ENCODE results near the gene PTGDR2.
A peak's percentile ranks its signal among the peaks of the same experiment; 100 is the strongest.

PTGDR2 gene

DNA sequence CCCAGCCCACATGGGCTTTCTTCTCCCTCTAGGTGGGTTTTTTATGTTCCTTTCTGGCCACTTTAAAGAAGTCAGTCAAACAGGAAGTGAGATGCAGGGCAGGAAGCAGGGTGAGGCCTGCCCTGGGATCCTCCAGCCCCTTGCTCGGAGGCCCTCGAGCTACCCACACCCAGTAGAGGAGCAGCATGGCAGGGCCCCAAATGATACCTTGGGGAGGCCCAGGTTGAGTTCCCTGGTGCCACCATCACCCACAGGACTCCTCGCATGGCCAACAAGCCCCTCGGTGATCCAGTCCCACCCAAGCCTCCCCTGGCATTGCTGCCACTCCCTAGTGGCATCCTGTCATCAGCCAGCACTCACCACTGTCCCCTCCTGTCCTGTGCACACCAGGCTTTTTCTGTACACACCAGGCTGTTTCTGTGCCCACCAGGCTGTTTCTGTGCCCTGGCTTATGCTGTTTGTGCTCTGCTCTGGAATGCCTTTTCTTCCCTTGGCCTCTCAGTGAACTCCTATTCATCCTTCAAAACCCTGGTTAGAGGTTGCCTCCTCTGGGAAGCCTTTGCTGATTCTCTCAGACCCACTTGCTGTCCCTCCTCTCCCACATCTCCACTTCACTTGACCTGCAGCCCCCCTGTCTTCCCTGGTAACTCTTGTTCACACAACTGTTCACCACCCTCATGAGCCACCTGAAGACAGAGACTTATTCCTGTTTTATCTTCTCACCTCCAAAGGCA, 3.1 kb upstream of the PTGDR2 start:
- no peak for DNase-seq

DNA sequence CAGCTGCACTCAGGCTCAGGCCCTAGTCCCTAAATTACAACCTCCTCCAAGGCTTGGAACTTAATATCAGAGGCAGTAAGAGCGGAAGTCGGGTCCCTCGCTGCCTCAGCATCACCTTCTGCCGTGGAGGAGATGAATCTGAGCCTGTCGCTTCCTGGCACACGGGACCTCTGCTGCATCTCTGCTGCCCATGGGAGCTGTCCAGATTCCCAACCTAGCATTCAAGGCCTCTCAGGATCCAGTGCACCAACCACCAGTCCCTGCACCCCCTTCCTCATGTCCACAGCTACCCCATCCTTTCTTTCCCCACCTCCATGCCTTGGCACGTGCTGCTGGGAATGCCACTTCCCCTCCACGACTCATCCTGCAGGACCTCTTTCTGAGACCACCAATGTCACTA, 2.5 kb upstream of the PTGDR2 start:
- no peak for DNase-seq

DNA sequence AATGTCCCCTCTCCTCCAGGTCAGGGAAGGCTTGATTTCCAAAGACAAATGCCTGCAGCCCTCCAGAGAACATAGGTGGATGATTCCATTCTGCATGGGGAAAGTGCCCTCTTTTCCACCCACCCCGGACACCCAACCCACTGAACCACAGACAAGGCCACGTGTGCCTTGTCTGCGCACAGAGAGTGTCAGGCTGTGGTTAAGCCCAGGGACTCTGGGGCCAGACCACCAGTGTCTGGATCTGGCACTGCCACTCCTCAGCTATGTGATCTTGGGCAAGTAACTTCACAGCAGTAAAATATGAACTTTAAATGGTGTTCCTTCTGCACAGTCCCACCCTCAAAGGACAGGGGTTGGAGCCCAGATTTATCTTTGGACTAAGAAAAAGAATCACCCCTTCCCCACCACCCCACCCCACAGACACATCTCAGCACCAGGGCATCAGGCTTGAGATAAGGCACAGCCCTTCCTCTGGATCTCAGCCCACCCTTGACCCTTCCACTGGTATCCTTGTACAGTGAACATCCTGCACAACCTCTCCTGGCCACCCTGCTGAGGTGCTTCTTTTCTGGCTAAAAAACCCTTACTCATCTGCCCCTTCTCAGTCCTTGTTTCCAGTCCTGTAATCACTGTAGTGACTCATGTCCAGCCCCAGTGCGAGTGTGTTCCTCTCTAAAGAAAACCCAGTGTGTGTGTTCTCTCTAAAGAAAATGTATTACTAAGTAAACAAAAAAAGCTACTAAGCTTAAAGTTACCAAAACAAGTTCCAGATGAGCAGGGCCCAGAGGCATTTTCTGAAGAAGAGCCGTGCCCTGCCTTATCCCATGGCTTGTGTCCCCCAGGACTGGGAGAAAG, 1.9 kb upstream of the PTGDR2 start:
- no peak for DNase-seq

DNA sequence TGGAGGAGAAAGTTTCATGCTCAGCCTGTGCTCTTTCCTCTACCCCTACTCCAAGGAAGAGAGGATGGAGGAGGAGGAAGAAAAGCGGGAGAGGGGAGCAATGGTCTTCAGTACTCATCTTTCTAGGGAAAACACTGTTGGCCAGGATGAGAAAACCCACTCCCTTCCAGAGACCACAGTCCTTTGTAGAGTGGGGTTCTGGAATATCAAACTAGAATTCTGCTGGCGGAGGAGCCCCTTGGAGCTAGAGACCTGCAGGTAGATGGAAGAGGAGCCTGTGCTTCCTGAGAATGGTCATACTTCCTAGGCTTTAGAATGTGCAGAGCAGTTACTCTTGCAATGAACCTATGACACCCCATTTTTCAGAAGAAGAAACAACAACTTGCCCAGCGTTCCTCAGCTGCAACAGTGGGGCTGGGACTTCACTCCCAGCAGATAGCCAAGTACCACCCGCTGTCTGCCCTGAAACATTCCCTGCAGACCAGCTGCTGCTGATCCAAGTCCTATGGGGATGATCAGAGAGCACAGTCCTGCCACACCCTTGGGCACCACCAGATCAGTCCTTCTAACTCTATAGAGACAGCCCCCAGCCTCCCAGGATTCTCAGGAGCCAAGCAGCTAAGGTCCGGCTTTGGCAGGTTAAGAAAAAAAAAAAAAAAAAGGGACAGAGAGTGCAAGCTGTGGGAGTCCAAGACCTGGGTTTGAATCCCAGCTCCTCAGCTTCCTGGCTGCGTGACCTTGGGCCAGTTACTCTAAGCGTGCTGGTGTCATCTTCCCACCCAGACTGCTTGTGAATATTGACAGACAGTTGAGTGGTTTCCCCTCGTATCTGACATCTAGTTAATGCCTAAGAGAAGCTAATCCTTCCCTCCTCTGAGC, 664 bp downstream of the PTGDR2 start:
- DNase-seq = peak; percentile 46

DNA sequence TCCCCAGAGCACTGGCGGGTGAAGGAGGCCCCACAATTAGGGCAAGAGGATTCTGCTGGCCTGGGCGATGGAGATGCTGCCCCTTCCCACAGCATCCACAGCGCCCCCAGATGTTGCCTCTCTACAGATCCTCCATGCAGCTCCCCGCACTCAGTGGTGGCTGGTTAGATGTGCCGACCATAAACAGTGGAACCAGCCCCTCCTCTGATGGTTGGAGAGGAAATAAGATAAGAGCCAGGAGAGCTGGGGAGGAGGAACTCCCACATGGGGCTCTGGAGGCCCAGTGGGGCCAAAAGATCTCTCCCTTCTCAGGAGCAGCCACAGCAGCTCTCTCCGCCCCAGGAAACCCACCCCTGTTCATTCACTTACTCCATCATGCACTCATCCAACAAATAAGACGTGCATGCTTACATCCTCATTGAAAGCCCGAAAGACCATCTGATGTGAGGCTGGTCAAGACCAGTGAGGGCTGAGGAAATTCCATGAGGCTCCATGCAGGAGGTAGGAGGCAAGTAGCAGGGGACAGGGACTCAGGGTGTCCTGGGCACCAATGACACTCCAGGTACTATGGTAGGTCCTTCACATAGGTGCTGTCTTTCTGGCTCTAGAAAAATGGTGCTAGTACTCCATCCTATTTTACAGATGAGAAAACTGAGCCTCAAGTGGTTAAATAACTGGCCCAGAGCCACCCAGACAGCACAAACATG, 1.5 kb downstream of the PTGDR2 start:
- no peak for DNase-seq

DNA sequence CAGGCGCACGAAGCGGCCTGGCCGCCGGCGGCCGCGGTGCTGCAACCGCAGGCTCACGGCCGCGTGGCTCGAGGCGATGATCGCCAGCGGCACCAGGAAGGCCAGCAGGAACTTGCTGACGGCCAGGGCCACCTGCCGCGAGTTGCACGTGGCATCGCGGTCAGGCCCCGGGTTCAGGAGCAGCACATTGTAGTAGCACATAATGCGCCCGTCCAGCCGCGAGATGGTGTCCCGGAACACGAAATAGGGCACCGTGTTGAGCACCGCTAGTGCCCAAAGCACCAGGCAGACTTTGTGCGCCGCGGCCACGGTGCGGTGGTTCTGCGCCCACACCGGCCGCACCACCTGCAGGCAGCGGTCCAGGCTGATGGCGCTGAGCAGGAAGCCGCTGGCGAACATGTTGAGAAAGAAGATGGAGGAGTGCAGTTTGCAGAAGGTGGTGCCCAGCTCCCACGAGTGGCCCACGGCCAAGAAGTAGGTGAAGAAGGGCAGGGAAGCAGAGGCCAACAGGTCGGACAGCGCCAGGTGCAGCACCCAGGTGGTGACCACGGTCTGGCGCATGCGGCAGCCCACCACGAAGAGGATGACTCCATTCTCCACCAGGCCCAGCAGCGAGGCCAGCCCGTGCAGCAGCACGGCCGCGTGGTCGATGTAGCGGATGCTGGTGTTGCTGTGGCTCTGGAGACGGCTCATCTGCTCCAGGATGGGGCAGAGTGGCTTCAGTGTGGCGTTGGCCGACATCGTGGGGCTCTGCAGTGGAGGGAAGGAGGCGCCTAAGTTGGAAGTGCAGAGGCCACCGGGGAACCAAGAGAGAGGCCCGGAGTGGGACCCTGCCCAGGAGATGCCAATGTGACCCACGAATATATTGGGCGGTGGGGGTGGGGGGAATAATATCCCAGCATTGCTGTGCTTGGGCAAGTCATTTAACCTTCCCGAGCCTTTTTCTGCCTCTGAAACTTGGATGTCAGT, 2.5 kb downstream of the PTGDR2 start:
- DNase-seq = no peak

DNA sequence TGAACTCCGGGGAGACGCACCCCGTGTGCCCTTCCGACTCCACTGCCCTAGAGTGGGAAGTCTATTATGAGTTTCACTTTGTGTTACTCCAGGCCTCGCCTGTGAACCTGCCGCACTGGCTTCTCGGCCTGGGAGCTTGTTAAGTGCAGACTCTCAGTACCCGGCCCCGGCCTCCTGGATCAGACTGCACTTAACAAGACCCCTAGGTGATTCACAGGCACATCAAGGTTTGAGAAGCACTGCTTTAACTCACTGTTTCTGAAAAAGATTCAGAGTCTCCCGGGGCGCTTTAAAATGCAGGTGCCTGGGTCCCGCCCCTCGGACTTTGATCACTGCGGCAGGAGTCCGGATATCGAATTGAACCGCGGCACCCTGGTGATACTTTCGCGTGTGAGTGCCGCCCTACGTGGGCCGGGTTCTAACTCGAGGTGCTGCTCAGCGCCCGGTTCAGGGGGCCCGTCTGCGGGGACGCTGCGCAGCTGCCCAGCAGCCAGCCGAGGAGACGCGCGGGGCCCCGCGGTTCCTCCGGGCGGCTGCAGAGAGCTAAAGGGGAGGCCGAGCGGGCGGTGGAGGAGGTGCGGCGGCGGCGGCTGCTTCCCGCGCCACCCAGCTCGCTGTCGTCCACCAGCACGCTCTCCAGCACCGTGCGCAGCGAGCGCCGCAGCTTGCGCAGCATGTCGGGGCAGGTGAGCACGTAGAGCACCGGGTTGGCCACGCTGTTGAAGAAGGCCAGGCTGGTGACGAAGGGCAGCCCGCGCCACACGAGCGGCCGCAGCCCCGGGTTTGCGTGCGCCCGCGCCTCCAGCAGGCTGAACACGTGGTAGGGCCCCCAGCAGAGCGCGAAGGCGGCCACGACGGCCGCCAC, 3.4 kb downstream of the PTGDR2 start:
- DNase-seq = no peak

DNA sequence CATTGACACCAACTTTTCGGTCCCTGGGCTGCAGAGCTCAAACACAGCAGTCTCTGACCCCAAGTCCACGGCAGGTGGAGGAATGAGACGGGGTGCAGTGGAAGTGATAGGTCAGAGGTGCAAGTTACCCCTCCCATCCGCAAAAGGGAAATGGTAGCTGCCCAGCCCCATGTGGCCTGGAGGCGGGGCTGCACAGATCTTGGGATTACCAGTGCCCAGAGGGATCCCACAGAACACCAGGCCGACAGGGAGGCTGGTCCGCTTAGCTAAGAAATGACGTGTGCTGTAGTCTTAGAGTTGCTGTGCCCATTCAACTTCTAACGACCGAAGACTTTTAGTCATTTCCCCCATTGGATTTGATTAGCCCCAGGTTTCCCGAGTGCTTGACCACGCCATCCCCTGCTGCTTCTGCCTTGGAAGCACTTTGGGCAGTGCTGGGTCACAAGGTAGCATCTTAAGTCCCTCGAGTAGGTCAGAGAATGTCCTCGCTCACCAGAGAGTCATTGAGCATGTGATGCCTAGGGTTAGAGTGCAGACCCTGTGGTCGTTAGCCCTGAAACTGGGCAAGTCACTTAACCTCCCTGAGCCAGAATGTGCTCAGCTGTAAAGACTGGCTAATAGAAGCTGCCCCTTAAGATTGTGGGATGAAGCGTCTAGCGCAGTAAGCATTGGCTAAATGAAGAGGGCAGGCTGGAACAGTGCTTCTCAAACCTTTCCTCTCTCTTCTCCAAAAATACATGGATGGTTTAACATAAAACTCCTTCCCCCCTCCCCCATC, 4.2 kb downstream of the PTGDR2 start:
- no peak for DNase-seq

DNA sequence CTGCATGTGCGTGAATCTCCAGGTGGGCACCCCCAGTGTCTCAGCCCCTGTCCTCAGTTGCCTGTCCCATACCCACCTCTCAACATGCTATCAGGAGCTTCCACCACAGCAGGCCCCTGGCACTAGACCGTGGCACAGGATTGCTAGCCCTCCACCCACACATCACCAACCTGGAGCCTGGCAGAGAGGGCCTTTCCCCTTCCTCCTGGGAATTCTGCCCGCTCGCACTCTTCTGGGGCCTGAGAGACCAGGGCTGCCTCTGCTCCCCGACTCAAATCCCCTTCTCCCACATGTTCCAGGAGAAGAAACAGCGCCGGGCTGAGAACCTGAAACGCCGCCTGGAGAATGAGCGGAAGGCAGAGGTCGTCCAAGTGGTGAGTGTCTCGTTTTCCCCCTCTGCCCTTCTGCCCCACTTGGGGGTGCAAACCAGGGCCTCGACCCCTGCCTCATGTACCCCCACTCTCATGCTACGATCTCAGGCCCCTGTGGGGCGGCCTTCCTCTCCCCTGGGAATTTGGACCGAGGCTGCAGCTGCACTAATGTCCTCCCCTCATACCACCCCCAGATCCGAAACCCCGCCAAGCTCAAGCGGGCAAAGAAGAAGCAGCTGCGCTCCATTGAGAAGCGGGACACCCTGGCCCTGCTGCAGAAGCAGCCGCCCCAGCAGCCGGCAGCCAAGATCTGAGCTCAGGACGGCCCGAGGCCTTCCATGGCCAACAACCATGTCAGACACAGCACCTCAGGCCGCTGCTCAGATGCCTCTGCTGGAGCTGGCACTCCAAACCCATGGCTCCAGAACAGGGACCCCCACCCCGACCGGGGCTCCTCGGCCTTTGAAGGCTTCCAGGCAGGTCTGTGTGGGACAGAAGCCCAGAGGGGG, 5.9 kb downstream of the PTGDR2 start:
- no peak for DNase-seq

DNA sequence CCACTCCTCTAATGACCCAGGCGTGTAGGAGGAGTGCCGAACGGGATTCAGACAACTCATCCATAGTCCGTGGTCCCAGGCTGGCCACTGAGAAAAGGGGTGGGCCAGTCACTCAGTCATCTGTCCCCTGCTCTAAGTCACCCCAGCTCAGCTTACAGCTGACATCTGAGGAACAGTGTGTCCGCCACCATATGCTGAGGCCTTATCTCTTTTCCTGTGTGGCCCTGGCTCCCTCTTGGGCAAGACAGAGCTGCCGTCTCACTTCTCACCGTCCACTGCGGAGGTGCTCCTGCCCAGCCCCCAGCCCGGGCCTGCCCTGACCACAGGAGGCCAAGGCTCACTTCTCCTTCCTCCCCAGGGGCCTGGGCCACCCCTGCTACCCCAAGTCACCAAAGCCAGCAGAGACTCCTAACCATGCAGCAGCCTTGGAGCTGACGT, 7.0 kb downstream of the PTGDR2 start:
- no peak for DNase-seq

DNA sequence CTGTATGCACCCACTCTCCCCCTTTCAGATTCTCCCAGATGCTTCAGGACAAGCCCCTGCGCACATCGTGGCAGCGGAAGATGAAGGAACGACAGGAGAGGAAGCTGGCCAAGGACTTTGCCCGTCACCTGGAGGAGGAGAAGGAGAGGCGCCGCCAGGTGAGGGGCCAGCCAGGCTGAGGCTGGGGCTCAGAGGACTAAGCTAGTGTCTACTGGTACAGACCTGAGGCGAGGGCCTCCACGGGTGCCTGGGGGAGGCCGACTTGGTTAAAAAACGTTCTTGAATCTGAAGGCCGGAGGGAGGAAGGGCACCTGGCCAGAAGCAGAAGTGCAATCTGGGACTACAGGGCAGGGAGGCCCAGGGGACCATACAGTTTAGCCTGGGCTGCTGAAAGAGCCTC, 7.9 kb downstream of the PTGDR2 start:
- no peak for DNase-seq

DNA sequence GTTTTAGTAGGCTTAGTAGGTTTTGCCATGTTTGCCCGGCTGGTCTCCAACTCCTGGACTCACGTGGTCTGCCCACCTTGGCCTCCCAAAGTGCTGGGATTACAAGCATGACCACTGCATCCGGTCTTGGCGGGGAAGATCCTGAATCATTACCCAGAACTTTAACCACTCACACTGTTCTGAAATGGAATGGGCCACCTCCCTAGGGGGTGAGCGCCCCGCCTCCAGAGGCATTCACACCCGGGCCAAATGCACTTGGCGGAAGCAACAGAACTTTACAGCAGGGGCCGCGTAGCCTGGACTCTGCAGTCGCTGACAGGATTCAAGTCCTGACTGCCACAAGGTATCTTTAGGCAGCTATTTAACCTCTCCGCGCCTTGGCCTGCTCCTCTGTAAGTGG, 8.5 kb downstream of the PTGDR2 start:
- DNase-seq = no peak

DNA sequence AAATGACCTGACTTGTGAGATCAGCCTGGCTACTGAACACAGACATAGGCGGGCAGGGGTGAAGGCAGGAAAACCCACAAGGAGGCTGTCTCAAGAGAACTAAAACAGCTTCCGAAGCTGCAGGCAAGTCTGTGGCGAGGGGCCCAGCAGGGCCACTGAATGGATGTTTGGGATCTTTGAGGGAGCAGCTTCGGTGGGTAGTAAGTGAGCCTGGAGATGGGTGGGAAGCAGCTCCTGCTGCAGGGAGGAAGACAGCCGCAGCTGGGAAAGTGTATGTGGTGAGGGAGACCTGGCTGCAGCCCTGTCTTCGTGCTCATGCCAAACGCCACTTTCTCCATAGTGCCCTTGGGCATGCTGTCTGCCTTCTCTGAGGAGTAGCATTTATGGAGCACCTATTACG, 10.4 kb downstream of the PTGDR2 start:
- no peak for DNase-seq

DNA sequence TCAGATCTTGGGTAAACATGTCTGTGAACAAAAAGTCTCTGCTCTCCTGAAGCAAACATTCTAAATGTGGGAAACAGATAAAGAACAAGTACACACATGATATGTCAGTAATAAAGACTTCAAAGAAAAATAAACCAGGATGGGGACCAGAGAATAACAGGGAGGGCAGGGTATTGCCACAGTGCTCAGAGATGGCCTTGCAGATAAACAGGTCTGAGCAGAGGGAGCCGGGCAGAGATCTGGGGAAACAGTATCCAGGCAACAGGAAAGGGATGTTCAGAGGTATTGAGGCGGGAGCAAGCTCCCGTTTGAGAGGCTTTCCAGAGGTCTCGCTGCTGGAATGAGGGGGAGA, 10.9 kb downstream of the PTGDR2 start:
- no peak for DNase-seq

DNA sequence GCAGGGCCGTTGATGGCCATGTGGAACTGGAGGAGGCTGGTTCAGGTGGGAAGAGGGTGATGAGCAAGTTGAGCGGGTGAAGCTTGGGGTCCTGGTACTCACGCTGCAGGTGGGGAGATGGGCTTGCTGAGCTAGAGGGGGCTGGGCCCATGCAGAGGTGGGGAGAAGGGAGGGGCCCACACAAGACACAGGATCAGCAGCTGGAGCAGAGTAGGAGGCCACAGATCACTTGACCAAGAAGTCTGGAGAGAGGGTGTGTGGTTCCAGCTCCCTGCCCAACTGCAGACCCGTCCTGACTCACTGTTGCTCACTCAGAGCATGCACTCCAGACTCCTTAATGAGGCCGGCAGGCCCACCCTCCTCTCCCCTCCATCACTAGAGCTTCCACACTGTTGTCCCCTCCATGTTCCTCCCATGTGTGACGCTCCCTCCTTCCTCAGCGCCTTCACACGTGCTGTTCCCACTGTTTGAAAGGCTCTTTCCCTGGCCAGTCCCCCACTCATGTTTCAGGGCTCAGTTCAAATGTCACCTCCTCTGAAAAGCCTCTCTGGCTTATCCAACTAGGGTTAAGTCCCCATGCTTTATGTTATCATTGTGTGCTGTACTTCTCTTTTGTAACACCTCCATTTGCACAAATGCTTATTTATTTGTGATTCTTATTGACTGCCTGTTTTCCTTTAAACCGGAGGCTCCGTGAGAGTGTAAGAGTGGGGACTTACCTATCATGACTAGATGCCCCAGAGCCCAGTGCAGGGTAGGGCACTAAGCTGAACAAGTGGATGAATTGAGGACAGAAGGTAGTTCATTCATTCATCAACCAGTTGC, 11.5 kb downstream of the PTGDR2 start:
- no peak for DNase-seq

DNA sequence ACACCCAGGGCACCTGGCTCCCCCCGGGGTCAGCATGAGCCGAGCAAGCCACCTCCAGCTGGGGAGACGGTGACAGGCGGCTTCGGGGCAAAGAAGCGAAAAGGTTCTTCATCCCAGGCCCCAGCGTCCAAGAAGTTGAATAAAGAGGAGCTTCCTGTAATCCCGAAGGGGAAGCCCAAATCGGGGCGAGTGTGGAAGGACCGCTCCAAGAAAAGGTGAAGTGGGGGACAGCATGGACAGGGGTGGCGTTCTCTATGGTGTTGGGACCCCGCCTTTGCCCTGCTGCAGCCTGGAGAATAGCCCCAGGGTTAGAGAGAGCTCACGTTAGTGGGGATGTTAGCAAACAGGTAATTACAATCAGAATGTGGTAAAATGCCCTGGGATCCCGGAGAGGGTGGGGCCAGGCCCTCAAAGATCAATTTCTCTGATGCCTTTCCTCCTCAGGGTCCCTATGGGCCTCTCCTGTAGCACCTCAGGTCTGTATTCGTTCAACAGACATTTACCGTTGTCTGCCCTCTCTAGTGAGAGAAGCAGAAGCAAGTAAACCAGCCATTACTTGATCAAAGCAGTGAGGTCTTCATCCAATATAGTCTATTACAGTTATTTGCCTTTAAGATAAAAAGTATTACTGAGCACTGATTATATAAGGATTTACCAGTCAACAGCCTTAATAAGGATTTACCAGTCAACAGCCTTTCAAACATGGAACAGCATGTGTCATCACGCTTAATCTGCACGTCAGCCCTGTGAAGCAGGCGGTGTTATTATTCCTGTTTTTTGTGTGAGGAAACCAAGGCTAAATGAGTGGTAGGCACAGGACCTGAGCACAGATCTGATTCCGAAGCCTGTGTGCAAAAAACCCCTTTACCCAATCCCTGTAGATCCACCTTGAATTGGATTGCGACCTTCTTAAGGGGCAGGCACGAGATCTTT, 12.8 kb downstream of the PTGDR2 start:
- DNase-seq = peak; percentile 43

Measured in NCI-H69 (cell line).